WTC11 (cell line): ENCODE measurements around the gene TMEM156. TPM values are rescaled to one million over a fixed set of nuclear protein-coding genes. Genes with fewer than 3 reads are reported as not detected.

Source experiments
- ATAC-seq: fragments of 200-7000 bp; cut with Tn5 transposase; 2 replicates; pipeline ENCODE4 v1.10.0; 2021; ENCODE audit warnings: mild to moderate bottlenecking, moderate library complexity
- CTCF ChIA-PET: fragments of 300-600 bp; sonication (Branson Sonifier 250); formaldehyde crosslinking; loops from one replicate; lab custom pipeline; 2021; ENCODE audit warnings: antibody characterized with exemption; lab: Charles Lee
- POLR2A ChIA-PET: fragments of 350-600 bp; sonication (Branson Sonifier 250); formaldehyde crosslinking; loops from one replicate; lab custom pipeline; 2021; ENCODE audit warnings: antibody characterized with exemption; lab: Charles Lee
- DNase-seq: peaks from one replicate; pipeline ENCODE4 v3.0.0; 2021; ENCODE audit warnings: low spot score
- H3K27ac Mint-ChIP-seq: 2 replicates; pipeline ENCODE4 v1.8.0; 2021; ENCODE audit warnings: mixed read lengths
- H3K27me3 Mint-ChIP-seq: 2 replicates; pipeline ENCODE4 v1.8.0; 2021; ENCODE audit warnings: low read depth, mild to moderate bottlenecking, moderate library complexity, mixed read lengths
- H3K36me3 Mint-ChIP-seq: 2 replicates; pipeline ENCODE4 v1.8.0; 2021; ENCODE audit warnings: mixed read lengths
- H3K4me1 Mint-ChIP-seq: 2 replicates; pipeline ENCODE4 v1.8.0; 2022; ENCODE audit warnings: mixed read lengths
- H3K4me3 Mint-ChIP-seq: 2 replicates; pipeline ENCODE4 v1.8.0; 2021; ENCODE audit warnings: mild to moderate bottlenecking, moderate library complexity, mixed read lengths
- H3K9me3 Mint-ChIP-seq: 2 replicates; pipeline ENCODE4 v1.8.0; 2021; ENCODE audit warnings: mixed read lengths
- CREB1 ChIP-seq: sonication (generic); formaldehyde crosslinking; IDR thresholded peaks from 2 replicates; pipeline ENCODE4 v1.8.0; 2023; ENCODE audit warnings: mild to moderate bottlenecking, missing genetic modification reagents
- CTCF ChIP-seq: fragments of 200-600 bp; IDR thresholded peaks from 2 replicates; pipeline ENCODE4 v1.8.0; 2022; ENCODE audit warnings: antibody characterized with exemption
- ESRRA ChIP-seq: sonication (generic); formaldehyde crosslinking; IDR thresholded peaks from 2 replicates; pipeline ENCODE4 v1.8.1; 2022; ENCODE audit warnings: mild to moderate bottlenecking, missing genetic modification reagents, borderline replicate concordance
- ETV6 ChIP-seq: sonication (generic); formaldehyde crosslinking; IDR thresholded peaks from 2 replicates; pipeline ENCODE4 v1.8.1; 2022; ENCODE audit warnings: mild to moderate bottlenecking, missing genetic modification reagents
- FOXP4 ChIP-seq: sonication (generic); formaldehyde crosslinking; IDR thresholded peaks from 2 replicates; pipeline ENCODE4 v1.8.0; 2022; ENCODE audit warnings: mild to moderate bottlenecking, missing genetic modification reagents
- GRHL2 ChIP-seq: fragments of 250-450 bp; sonication (Bioruptor Pico); IDR thresholded peaks from 2 replicates; pipeline ENCODE4 v1.8.0; 2022; ENCODE audit warnings: mild to moderate bottlenecking, moderate library complexity; ENCODE audit not compliant: insufficient replicate concordance, severe bottlenecking
- GTF2I ChIP-seq: fragments of 250-450 bp; sonication (Bioruptor Pico); conservative IDR thresholded peaks from 2 replicates; pipeline ENCODE4 v1.4.0; 2021; ENCODE audit warnings: mild to moderate bottlenecking
- IRF2 ChIP-seq: sonication (generic); formaldehyde crosslinking; IDR thresholded peaks from 2 replicates; pipeline ENCODE4 v1.8.0; 2022; ENCODE audit warnings: low read depth, missing genetic modification reagents, borderline replicate concordance
- KAT7 ChIP-seq: sonication (generic); formaldehyde crosslinking; IDR thresholded peaks from 2 replicates; pipeline ENCODE4 v1.8.1; 2023; ENCODE audit warnings: missing genetic modification reagents, mild to moderate bottlenecking, borderline replicate concordance
- NFATC4 ChIP-seq: fragments of 250-450 bp; sonication (Bioruptor Pico); IDR thresholded peaks from 2 replicates; pipeline ENCODE4 v1.9.0; 2021; ENCODE audit warnings: mild to moderate bottlenecking
- PRDM15 ChIP-seq: sonication (generic); formaldehyde crosslinking; IDR thresholded peaks from 2 replicates; pipeline ENCODE4 v1.8.0; 2022; ENCODE audit warnings: missing genetic modification reagents
- RORB ChIP-seq: fragments of 250-450 bp; sonication (Bioruptor Pico); IDR thresholded peaks from 2 replicates; pipeline ENCODE4 v1.9.0; 2021; ENCODE audit warnings: mild to moderate bottlenecking
- SMAD4 ChIP-seq: sonication (generic); formaldehyde crosslinking; IDR thresholded peaks from 2 replicates; pipeline ENCODE4 v1.8.0; 2022; ENCODE audit warnings: mild to moderate bottlenecking, missing genetic modification reagents
- USF2 ChIP-seq: sonication (generic); formaldehyde crosslinking; IDR thresholded peaks from 2 replicates; pipeline ENCODE4 v1.8.1; 2023; ENCODE audit warnings: mild to moderate bottlenecking, missing genetic modification reagents, moderate library complexity
- ZBTB21 ChIP-seq: sonication (generic); formaldehyde crosslinking; IDR thresholded peaks from 2 replicates; pipeline ENCODE4 v1.8.1; 2023; ENCODE audit warnings: mild to moderate bottlenecking, missing genetic modification reagents, borderline replicate concordance
- ZMAT4 ChIP-seq: fragments of 250-450 bp; sonication (Bioruptor Pico); IDR thresholded peaks from 2 replicates; pipeline ENCODE4 v1.9.0; 2021; ENCODE audit warnings: mild to moderate bottlenecking
- ZNF219 ChIP-seq: sonication (generic); formaldehyde crosslinking; IDR thresholded peaks from 2 replicates; pipeline ENCODE4 v1.8.0; 2023; ENCODE audit warnings: missing genetic modification reagents, mild to moderate bottlenecking, borderline replicate concordance
- total RNA-seq: library from RNA; stranded (reverse); gene quantifications from 3 replicates; pipeline ENCODE4 v1.2.3, GENCODE V29; 2021

The TMEM156 gene
- total RNA-seq, 1 experiment from 2014 or later: 0.24 TPM

- no peak for TF ChIP-seq PRDM15 (CRISPR knock-in tag)
- no peak for TF ChIP-seq IRF2 (CRISPR knock-in tag)
- no peak for TF ChIP-seq FOXP4 (CRISPR knock-in tag)
Observed at GRCh38 chr4:38995660-38996005, 36.6 kb downstream of the TMEM156 start (continued).

GRCh38 chr4:38994135-38994534 is 38.1 kb downstream of the TMEM156 start:
- Mint-ChIP-seq H3K4me3 (no peak overlapping the region), H3K27me3 (no peaks in the 10 kb centered on the region), H3K27ac (no peak overlapping the region), H3K9me3 (peaks cover 8% of the 10 kb centered on the region), H3K36me3 (no peaks in the 10 kb centered on the region), H3K4me1 (no peaks in the 10 kb centered on the region)
- ATAC-seq: no peak
- DNase-seq: no peak
- ChIA-PET POLR2A (no interaction called here), CTCF (interaction anchor here (0.9 to 1.1 kb wide), 2 partner anchors 44 to 48 kb away, joined by 3 read pairs; no protein-coding TSS in a partner anchor)
- TF ChIP-seq ZBTB21 (CRISPR knock-in tag): no peak
- TF ChIP-seq ZNF219 (CRISPR knock-in tag): no peak
- no peak for TF ChIP-seq PRDM15 (CRISPR knock-in tag)
- no peak for TF ChIP-seq GRHL2 (CRISPR knock-in tag)
- TF ChIP-seq ZMAT4 (CRISPR knock-in tag): no peak
- TF ChIP-seq KAT7 (CRISPR knock-in tag): no peak
- TF ChIP-seq ESRRA (CRISPR knock-in tag): no peak
- no peak for TF ChIP-seq RORB
- no peak for TF ChIP-seq SMAD4 (CRISPR knock-in tag)
- no peak for TF ChIP-seq CREB1 (CRISPR knock-in tag)
- TF ChIP-seq NFATC4 (CRISPR knock-in tag): no peak
- no peak for TF ChIP-seq CTCF
- TF ChIP-seq GTF2I (CRISPR knock-in tag): no peak
- no peak for TF ChIP-seq USF2 (CRISPR knock-in tag)
- TF ChIP-seq ETV6: no peak
- TF ChIP-seq, all 79 proteins: peak for 0
